ENCODE measurements around the gene AXIN1.
"Not testable (repeated sequence)": the region's sequence is repeated elsewhere in the genome, so short reads cannot be mapped to it uniquely, and the experiment has no call there.

AXIN1 gene

DNA sequence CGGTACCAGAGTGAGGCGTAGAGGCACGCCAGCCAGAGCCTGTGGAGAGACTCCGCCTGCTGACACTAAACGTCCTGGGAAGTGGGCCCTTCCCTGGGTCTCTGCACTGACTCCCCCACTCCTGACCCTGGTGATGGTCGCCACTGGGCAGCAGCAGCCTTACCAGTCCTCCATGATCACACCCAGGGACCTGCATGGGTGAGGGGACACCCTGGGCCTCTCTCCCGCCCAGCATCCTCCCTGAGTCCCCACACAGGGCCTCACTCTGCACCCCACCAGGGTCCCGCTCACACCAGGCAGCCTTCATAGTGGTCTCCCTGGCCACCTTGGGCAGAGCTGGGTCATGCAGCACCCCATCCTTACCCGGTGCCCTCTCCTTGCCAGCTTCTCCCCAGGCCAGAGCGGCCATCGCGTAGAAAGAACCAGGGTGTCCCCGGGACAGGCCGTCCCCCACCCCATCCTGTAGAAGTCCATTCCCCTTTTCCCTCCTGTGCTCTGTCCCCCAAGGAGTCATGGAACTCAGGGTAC lies 87.5 kb downstream of the AXIN1 start:
- no peak for DNase-seq (ENCODE audit: low read depth)

DNA sequence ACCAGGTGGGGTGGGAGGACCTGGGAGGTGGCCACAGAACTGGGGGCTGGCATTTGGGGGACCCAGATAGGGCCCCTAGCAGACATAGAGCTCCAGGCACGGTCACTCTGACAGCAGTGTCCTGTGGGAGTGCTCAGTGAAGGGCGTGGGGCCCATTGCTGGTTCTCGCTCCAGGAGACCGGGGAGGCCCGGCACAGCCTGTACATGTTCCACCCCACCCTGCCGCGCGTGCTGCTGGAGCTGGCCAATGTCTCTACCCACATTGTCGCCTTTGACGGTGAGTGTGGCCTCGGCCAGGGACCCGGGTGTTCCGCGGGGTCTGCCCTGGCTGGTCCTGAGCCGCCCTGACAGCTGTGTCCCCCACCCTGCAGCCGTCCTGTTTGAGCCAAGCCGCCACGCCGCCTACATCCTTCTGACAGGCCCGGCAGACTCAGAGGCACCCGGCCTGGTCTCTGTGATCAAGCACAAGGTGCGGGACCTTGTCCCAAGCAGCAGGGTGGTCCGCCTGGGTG lies 88.0 kb downstream of the AXIN1 start:
- DNase-seq (ENCODE audit: low read depth): no peak

DNA sequence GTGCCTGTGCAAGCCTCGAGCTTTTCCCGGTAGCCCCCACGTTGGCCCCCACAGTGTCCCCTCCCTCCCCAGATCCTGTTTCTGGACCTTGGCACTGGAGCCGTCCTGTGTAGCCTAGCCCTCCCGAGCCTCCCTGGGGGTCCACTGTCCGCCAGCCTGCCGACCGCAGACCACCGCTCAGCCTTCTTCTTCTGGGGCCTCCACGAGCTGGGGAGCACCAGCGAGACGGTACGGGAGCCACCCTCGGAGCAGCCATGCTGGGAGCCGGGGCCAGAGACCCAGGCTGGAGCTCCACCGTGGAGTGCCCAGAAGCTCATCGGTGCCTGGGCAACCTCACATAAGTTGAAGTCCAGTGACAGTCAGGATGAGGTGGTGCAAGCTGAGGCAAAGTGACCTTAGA lies 88.6 kb downstream of the AXIN1 start:
- no peak for DNase-seq (ENCODE audit: low read depth)

DNA sequence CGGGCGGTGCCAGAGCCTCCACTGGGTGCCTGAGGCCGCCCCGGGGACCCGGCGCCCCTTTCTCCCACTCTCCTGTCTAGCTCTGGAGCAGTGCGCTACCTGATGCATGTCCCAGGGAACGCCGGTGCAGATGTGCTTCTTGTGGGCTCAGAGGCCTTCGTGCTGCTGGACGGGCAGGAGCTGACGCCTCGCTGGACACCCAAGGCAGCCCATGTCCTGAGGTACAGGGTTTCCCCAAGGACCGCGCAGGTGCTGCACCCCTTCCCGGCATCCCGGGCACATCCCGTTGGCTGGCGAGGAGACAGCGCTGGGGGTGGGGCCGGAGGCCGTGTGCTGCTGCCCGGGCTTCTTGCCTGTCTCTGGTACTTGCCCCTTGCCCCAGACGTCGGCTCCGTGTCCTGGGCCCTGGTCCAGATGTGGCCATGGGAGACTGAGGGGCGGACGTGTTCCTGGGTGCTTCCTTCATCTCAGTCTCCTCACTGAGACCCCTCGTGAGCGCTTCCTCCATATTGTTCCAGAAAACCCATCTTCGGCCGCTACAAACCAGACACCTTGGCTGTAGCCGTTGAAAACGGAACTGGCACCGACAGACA lies 89.2 kb downstream of the AXIN1 start:
- DNase-seq (ENCODE audit: low read depth): no peak

DNA sequence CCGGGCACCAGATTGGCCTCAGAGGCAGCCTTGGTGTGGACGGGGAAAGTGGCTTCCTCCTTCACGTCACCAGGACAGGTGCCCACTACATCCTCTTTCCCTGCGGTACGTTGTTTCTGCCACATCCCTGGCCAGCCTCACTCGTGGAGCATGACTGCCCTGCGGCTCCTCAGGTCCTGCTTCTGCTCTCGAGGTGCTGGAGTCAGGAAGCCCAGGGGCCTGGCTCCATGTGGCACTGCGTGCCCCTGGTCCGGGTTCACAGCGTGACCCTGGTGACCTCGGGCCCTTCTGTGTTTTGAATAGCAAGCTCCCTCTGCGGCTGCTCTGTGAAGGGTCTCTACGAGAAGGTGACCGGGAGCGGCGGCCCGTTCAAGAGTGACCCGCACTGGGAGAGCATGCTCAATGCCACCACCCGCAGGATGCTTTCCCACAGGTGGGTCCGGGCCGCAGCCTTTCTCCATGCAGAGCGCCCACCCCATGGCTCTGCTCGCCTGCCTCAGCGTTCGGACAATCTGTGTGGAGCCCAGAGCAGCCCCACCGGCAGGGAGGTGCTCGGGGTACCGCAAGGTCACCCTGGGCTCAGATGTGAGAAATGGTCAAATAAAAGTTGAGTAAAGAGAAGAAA lies 90.3 kb downstream of the AXIN1 start:
- no peak for DNase-seq (ENCODE audit: low read depth)

DNA sequence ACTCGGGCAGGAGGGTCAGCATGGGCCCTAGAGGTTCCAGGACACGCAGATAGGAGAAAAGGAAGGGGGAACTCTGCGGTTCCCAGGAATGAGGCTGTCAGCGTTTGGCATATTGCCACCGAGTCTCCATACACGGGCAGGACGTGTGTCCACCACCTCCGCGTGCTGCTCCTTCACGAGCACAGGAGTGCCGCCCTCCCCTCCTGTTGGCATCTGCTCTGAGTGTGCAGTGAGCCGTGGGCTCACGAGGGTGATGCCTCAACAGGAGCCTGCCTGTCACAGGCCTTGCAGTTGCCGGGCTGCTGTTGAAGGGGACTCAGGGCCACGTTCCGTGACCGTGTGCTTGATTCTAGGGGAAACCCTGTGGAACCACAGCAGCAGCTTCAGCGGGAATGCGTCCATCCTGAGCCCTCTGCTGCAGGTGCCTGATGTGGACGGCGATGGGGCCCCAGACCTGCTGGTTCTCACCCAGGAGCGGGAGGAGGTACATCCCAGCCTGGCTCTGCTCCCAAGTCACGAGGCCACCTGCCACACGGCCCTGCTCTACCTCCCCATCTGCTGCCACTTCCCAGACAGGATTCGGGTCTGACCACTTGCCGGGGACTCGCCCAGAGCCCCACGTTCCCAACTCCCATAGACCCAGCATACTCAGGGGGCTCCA lies 91.4 kb downstream of the AXIN1 start:
- DNase-seq (ENCODE audit: low read depth): no peak

DNA sequence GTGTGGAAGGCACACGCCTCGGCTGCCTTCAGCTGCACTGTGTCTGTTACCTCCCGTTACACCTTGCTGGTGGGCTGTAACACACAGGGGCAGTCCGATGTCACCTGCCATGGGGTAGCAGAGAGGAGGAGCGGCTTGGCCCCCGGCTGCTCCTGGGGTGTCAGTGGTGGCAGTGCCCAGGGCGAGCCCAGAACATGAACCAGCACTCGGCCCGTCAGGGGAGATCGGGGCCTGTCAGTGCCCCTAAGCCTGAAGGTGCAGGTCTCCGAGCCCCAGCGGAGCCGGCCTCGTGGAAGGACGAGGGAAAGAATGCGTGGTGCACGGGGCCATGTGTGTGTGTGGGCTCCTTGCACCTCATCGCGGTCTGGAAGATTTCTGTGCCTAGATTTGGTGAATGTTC lies 92.2 kb downstream of the AXIN1 start:
- DNase-seq (ENCODE audit: low read depth): no peak

DNA sequence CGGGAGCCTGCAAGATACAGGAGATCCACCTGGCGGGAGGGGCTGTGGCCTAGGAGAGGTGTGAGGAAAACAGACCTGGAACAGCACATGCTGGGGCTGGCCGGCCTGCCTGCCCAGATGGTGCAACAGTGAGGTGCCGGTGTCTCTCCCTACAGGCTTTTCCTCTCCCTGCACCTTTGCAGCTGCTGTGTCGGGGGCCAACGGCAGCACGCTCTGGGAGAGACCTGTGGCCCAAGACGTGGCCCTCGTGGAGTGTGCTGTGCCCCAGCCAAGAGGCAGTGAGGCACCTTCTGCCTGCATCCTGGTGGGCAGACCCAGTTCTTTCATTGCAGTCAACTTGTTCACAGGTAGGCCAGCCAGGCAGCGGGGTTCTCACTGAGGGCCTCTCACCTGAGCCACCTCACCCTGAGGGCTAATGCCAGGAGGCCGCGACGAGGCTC lies 92.7 kb downstream of the AXIN1 start:
- no peak for DNase-seq (ENCODE audit: low read depth)

DNA sequence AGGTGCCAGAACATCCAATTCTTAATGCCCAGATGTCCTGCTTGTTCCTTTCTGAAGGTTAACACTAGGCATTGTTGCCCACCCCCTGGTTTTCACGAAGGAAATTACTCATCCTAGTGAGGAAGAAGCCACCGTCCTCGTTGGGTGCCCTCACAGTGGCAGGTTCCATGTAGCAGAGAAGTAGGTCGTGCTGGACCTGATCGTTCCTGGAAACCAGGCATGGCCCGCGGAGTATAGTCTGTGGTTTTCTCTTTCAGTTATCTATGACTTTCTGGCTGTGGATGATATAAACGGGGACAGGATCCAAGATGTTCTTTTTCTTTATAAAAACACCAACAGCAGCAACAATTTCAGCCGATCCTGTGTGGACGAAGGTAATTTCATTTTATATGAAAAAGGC lies 93.3 kb downstream of the AXIN1 start:
- DNase-seq (ENCODE audit: low read depth): no peak

DNA sequence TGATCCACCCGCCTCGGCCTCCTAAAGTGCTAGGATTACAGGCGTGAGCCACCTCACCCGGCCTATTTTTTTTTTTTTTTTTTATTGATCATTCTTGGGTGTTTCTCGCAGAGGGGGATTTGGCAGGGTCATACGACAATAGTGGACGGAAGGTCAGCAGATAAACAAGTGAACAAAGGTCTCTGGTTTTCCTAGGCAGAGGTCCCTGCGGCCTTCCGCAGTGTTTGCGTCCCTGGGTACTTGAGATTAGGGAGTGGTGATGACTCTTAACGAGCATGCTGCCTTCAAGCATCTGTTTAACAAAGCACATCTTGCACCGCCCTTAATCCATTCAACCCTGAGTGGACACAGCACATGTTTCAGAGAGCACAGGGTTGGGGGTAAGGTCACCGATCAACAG lies 94.4 kb downstream of the AXIN1 start:
- DNase-seq (ENCODE audit: low read depth): not testable (repeated sequence)

DNA sequence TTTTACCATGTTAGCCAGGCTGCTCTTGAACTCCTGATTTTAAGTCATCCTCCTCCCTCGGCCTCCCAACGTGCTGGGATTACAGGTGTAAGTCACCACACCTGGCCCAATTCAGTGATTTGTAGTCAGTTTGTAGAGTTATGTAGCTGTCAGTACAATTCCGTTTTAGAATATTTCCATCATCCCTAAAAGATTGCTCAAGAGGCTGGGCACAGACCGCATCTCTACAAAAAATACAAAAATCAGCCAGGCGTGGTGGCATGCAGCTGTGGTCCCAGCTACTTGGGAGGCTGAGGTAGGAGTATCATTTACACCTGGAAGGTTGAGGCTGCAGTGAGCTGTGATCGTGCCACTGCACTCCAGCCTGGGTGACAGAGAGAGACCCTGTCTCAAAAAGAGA lies 97.3 kb downstream of the AXIN1 start:
- DNase-seq (ENCODE audit: low read depth): no peak

DNA sequence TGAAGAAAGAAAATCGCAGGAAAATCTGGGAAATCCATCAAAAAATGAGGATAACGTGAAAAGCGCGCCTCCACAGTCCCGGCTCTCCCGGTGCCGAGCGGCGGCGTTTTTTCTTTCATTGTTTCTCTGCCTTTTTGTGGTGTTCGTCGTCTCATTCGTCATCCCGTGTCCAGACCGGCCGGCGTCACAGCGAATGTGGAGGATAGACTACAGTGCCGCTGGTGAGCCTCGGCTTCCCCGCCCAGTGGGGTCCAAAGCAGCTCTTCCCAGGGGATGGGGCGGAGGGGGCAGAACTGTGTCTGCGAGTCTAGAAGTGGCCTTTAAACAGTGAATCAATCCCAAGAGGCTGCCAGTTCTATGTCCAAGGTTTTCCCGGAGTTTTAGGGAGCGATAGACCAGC lies 98.1 kb downstream of the AXIN1 start:
- no peak for DNase-seq (ENCODE audit: low read depth)

DNA sequence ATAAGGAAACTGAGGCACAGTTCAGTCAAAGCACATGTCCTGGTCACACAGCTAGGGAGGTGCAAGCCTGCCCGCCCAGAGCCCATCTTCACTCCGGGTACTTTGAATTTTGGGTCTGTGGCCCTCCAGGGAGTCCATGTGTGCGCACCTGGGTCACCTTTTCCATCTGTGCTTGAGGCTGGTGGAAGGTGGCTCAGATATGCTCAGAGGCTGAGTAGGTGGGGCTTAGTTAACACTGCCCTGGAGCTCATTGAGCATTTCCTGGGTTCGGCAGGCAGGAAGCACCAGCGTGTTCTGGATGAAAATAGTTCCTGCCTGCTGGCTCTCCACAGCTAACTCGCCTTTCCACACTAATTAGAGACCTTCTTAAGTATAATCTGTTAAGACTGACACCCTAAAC lies 98.7 kb downstream of the AXIN1 start:
- DNase-seq (ENCODE audit: low read depth): no peak

DNA sequence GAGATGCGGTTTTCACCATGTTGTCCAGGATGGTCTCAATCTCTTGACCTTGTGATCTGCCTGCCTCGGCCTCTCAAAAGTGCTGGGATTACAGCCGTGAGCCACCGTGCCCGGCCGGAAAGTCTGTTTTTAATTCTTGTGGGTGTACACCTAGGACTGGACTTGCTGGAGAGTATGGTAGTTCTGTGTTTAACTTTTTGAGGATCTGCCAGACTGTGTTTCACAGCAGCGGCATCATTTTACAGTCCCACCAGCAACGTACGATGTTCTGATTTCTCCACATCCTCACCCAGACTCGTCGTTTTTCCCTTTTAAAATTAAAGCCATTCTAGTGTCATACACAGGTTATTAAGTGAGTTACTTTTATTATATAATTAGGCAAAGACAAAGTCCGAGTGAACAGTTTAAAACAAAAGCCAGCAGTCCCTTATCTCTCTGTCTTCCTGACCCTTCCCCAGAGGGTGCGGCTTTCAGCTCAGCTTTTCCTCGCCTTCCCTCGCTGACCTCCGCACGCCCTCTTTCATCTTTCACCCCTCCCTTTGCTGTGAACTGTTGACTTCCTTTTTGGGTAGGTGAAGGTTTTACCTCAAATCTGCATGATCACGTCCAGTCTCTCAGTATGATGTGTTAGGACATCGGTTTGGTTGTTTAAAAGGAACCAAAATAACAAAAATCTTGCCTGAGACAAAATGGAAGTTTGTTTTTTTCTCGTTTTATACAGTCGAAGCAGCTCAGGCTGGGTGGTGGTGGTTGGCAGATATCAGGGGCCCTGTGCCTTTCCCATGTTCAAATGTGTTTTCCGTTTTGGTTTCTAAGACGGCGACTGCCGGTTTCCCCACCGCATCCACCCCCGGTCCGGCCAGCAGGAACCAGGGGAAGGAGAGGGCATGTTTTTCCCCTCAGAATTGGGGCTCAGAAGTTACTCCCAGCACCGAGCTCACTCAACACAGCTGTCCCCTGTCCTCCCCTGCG lies 99.9 kb downstream of the AXIN1 start:
- DNase-seq (ENCODE audit: low read depth): no peak

DNA sequence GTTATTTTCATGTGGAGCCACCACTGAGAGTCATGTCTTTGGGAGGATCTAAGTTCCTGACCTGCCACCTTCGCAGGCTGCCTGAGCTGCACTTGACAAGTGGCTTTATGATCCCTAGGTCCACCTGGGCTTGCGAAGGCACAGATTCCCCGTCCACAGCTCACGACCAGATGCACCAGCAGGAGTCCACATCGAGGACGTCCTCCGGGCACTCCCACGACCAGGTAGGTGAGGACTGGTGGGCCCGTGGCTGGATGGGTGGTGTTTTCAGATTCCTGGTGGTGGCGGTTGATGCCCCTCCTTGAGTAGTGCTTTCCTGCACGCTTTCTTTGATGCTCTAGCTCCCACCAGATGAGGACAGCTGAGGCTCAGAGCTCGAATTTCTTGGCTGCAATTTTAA lies 103.1 kb downstream of the AXIN1 start:
- DNase-seq (ENCODE audit: low read depth): no peak

DNA sequence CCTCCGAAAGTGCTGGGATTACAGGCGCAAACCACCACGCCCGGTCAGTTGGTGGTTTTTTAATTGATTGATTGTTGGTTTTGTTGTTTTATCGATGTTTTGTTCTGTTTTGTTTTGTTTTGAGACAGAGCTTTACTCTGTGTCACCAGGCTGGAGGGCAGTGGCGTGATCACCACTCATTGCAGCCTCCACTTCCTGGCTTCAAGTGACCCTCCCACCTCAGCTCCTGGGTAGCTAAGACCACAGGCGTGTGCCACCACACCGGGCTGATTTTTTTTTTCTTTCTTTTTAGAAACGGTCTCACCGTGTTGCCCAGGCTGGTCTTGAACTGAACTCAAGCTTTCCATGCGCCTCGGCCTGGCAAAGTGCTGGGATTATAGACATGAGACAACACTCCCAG lies 105.5 kb downstream of the AXIN1 start:
- no peak for DNase-seq (ENCODE audit: low read depth)

DNA sequence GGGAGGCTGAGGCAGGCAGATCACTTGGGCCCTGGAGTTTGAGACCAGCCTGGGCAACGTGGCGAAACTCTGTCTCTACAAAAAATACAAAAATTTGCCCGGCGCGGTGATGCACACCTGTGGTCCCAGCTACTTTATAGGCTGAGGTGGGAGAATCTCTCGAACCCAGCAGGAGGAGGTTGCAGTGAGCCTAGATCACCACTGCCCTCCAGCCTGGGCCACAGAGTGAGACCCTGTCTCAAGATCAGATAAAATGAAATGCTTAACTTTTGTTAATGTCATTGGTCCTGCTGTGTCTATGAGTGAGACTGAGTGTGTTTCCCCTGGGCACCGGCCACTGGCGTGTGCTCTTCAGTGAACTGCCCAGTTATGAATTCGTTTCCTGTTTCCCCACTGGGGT lies 107.4 kb downstream of the AXIN1 start:
- no peak for DNase-seq (ENCODE audit: low read depth)

DNA sequence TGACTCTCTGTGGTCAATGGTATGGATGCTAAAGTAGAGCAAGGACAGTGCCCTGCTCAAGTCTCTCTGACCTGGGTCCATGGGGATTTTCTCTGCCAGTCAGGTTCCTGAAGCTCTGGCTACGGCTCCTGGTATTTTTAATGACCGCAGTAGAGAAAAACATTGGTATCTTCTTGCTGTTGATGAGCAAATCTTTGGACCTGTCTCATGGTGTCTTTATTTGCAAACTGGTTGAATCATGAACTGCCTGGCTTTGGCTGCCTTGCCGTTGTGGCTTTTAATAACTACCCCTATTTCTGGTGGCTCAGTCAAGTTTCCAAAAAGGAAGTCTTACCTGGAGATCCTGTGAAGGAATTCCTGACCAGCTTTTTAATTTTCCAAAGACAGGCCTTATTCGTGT lies 109.2 kb downstream of the AXIN1 start:
- DNase-seq (ENCODE audit: low read depth): no peak

DNA sequence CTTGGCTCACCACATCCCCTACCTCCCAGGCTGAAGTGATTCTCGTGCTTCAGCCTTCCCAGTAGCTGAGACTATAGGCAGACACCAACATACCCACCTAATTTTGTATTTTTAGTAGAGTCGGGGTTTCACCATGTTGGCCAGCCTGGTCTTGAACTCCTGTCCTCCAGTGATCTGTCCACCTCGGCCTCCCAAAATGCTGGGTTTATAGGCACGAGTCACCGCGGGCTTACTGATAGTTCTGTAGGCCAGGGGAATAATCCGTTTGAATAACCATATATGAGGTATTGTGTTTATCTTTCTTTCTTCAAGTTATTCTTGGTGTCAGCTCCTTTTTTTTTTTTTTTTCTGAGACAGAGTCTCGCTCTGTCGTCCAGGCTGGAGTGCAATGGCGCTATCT lies 110.2 kb downstream of the AXIN1 start:
- no peak for DNase-seq (ENCODE audit: low read depth)

DNA sequence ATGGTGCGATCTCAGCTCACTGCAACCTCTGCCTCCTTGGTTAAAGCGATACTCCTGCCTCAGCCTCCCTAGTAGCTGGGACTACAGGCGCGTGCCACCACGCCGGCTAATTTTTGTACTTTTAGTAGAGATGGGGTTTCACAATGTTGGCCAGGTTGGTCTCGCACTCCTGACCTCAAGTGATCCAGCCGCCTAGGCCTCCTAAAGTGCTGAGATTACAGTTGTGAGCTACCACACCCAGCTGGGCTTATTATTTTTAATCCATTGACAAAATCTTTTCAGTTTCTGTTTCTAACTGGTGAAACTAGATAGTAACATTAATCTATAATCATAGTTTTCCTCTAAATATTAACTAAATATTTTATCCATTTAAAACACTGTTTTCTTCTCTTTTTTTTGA lies 112.0 kb downstream of the AXIN1 start:
- no peak for DNase-seq (ENCODE audit: low read depth)

DNA sequence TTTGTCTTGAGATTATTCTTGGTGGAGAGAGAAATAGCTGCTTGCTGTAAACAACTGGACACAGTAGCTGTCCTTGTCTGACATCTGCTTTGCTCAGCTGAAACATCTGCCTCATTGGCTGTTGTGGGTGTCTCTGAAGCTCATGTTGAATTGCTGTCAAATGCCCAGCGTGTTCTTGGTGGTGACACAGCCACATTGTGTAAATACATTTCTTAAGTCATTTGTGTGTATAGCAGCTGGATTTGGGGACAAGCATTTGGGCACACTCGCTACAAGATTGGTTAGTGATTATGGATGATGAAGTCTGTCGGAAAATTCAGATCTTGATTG lies 112.6 kb downstream of the AXIN1 start:
- no peak for DNase-seq (ENCODE audit: low read depth)

All from stimulated activated CD4-positive, alpha-beta T cell treated with anti-CD3 and anti-CD28 coated beads, Interleukin-2, amount 100 ng/mL, for 4 hours (primary cell).